ENCODE data around the gene LRGUK. TPM values are rescaled to one million over a fixed set of nuclear protein-coding genes. Genes with fewer than 3 reads are reported as not detected.

The LRGUK gene
- polyA plus RNA-seq, 4 donors = 1.4 to 2.1 (median 1.6) TPM

- DNase-seq (ENCODE audit: low read depth in 4 of 4, low spot score in 3 of 4) = no peak
Observed at GRCh38 chr7:134182078-134182477, 54.9 kb downstream of the LRGUK start.

- no peak for DNase-seq (ENCODE audit: low read depth in 4 of 4, low spot score in 3 of 4)
Observed at GRCh38 chr7:134184767-134185166, 57.6 kb downstream of the LRGUK start.

- DNase-seq (ENCODE audit: low read depth in 4 of 4, low spot score in 3 of 4) = no peak
Observed at GRCh38 chr7:134186027-134186426, 58.9 kb downstream of the LRGUK start.

GRCh38 chr7:134186801-134187200, 59.7 kb downstream of the LRGUK start:
- no peak for DNase-seq (ENCODE audit: low read depth in 4 of 4, low spot score in 3 of 4)

- no peak for DNase-seq (ENCODE audit: low read depth in 4 of 4, low spot score in 3 of 4)
Observed at GRCh38 chr7:134187893-134188292, 60.8 kb downstream of the LRGUK start.

- no peak for DNase-seq (ENCODE audit: low read depth in 4 of 4, low spot score in 3 of 4)
Observed at GRCh38 chr7:134188311-134188710, 61.2 kb downstream of the LRGUK start.

- DNase-seq (ENCODE audit: low read depth in 4 of 4, low spot score in 3 of 4) = no peak
Observed at GRCh38 chr7:134189559-134189958, 62.4 kb downstream of the LRGUK start.

- DNase-seq (ENCODE audit: low read depth in 4 of 4, low spot score in 3 of 4) = no peak
Observed at GRCh38 chr7:134191876-134192275, 64.7 kb downstream of the LRGUK start.

GRCh38 chr7:134193240-134193639, 66.1 kb downstream of the LRGUK start:
- DNase-seq (ENCODE audit: low read depth in 4 of 4, low spot score in 3 of 4) = no peak

- no peak for DNase-seq (ENCODE audit: low read depth in 4 of 4, low spot score in 3 of 4)
Observed at GRCh38 chr7:134195252-134195651, 68.1 kb downstream of the LRGUK start.

GRCh38 chr7:134196439-134196838, 69.3 kb downstream of the LRGUK start:
- DNase-seq (ENCODE audit: low read depth in 4 of 4, low spot score in 3 of 4) = no peak

GRCh38 chr7:134197345-134197744, 70.2 kb downstream of the LRGUK start:
- no peak for DNase-seq (ENCODE audit: low read depth in 4 of 4, low spot score in 3 of 4)

GRCh38 chr7:134200970-134201369, 73.8 kb downstream of the LRGUK start:
- DNase-seq (ENCODE audit: low read depth in 4 of 4, low spot score in 3 of 4) = no peak

GRCh38 chr7:134201569-134202261, 74.6 kb downstream of the LRGUK start:
- DNase-seq (ENCODE audit: low read depth in 4 of 4, low spot score in 3 of 4) = no peak

- no peak for DNase-seq (ENCODE audit: low read depth in 4 of 4, low spot score in 3 of 4)
Observed at GRCh38 chr7:134203186-134203889, 76.2 kb downstream of the LRGUK start.

GRCh38 chr7:134209322-134210015, 82.3 kb downstream of the LRGUK start:
- no peak for DNase-seq (ENCODE audit: low read depth in 4 of 4, low spot score in 3 of 4)

- DNase-seq (ENCODE audit: low read depth in 4 of 4, low spot score in 3 of 4) = no peak
Observed at GRCh38 chr7:134210227-134210626, 83.1 kb downstream of the LRGUK start.

GRCh38 chr7:134210976-134211663, 84.0 kb downstream of the LRGUK start:
- no peak for DNase-seq (ENCODE audit: low read depth in 4 of 4, low spot score in 3 of 4)

GRCh38 chr7:134211817-134212216, 84.7 kb downstream of the LRGUK start:
- DNase-seq (ENCODE audit: low read depth in 4 of 4, low spot score in 3 of 4) = no peak

- no peak for DNase-seq (ENCODE audit: low read depth in 4 of 4, low spot score in 3 of 4)
Observed at GRCh38 chr7:134212576-134213546, 85.7 kb downstream of the LRGUK start.
